H9 (cell line): ENCODE measurements around the gene SLC25A12. TPM values are rescaled to one million over a fixed set of nuclear protein-coding genes. Genes with fewer than 3 reads are reported as not detected.
A peak's percentile ranks its signal among the peaks of the same experiment; 100 is the strongest.

Source experiments
- DNase-seq: peaks from one replicate; pipeline ENCODE4 v3.0.0-alpha.2; 2017
- H2AFZ ChIP-seq: one replicate; pipeline ENCODE4 v1.6.1; 2013; ENCODE audit warnings: mild to moderate bottlenecking, low read length, control low read depth, moderate library complexity
- H2AK5ac ChIP-seq: 2 replicates; pipeline ENCODE4 v1.6.1; 2013; ENCODE audit warnings: low read length, control low read depth, mixed read lengths; ENCODE audit not compliant: insufficient read length
- H2BK120ac ChIP-seq: one replicate; pipeline ENCODE4 v1.6.1; 2013; ENCODE audit warnings: low read depth, mild to moderate bottlenecking, low read length, control low read depth, inconsistent platforms; ENCODE audit not compliant: poor library complexity, severe bottlenecking
- H2BK12ac ChIP-seq: 2 replicates; pipeline ENCODE4 v1.6.1; 2013; ENCODE audit warnings: low read length, control low read depth, mixed read lengths, low read depth; ENCODE audit not compliant: insufficient read length
- H2BK15ac ChIP-seq: 2 replicates; pipeline ENCODE4 v1.6.1; 2013; ENCODE audit warnings: low read depth, low read length, control low read depth
- H2BK20ac ChIP-seq: one replicate; pipeline ENCODE4 v1.6.1; 2013; ENCODE audit warnings: low read depth, mild to moderate bottlenecking, low read length, control low read depth, inconsistent platforms; ENCODE audit not compliant: poor library complexity, severe bottlenecking
- H2BK5ac ChIP-seq: 2 replicates; pipeline ENCODE4 v1.6.1; 2013; ENCODE audit warnings: low read length, control low read depth, mixed read lengths; ENCODE audit not compliant: insufficient read length
- H3K14ac ChIP-seq: 2 replicates; pipeline ENCODE4 v1.6.1; 2013; ENCODE audit warnings: low read length, control low read depth; ENCODE audit not compliant: insufficient read depth
- H3K18ac ChIP-seq: 2 replicates; pipeline ENCODE4 v1.6.1; 2013; ENCODE audit warnings: low read depth, mild to moderate bottlenecking, mixed read lengths, low read length, control low read depth; ENCODE audit not compliant: insufficient read length
- H3K23ac ChIP-seq: 2 replicates; pipeline ENCODE4 v1.6.1; 2013; ENCODE audit warnings: low read length, control low read depth, mixed read lengths, low read depth; ENCODE audit not compliant: insufficient read length
- H3K23me2 ChIP-seq: 2 replicates; pipeline ENCODE4 v1.6.1; 2013; ENCODE audit warnings: low read depth, mild to moderate bottlenecking, mixed read lengths, low read length, control low read depth; ENCODE audit not compliant: insufficient read length, poor library complexity, severe bottlenecking
- H3K27ac ChIP-seq: 2 replicates; pipeline ENCODE4 v1.5.1; 2013; ENCODE audit warnings: low read length, control low read depth, mixed read lengths, low read depth; ENCODE audit not compliant: insufficient read length
- H3K27me3 ChIP-seq: 2 replicates; pipeline ENCODE4 v1.6.1; 2013; ENCODE audit warnings: low read length, control low read depth, inconsistent platforms; ENCODE audit not compliant: insufficient read depth
- H3K4ac ChIP-seq: 2 replicates; pipeline ENCODE4 v1.6.1; 2013; ENCODE audit warnings: low read depth, mild to moderate bottlenecking, control low read depth, inconsistent platforms, low read length, moderate library complexity
- H3K4me1 ChIP-seq: 2 replicates; pipeline ENCODE4 v1.6.1; 2013; ENCODE audit warnings: low read length, control low read depth, inconsistent platforms; ENCODE audit not compliant: insufficient read depth
- H3K4me2 ChIP-seq: 2 replicates; pipeline ENCODE4 v1.6.1; 2013; ENCODE audit warnings: low read length, control low read depth, mixed read lengths; ENCODE audit not compliant: insufficient read length, insufficient read depth
- H3K56ac ChIP-seq: 2 replicates; pipeline ENCODE4 v1.6.1; 2013; ENCODE audit warnings: low read depth, mild to moderate bottlenecking, mixed read lengths, low read length, control low read depth; ENCODE audit not compliant: insufficient read length
- H3K79me1 ChIP-seq: 2 replicates; pipeline ENCODE4 v1.6.1; 2013; ENCODE audit warnings: low read depth, mild to moderate bottlenecking, moderate library complexity, low read length, control low read depth, inconsistent platforms; ENCODE audit not compliant: insufficient read depth, poor library complexity, severe bottlenecking
- H3K79me2 ChIP-seq: 2 replicates; pipeline ENCODE4 v1.6.1; 2013; ENCODE audit warnings: low read length, control low read depth, inconsistent platforms; ENCODE audit not compliant: insufficient read depth
- H3K9ac ChIP-seq: 2 replicates; pipeline ENCODE4 v1.6.1; 2013; ENCODE audit warnings: low read length, control low read depth, mixed read lengths; ENCODE audit not compliant: insufficient read length; ENCODE audit errors: extremely low read depth
- H3K9me3 ChIP-seq: one replicate; pipeline ENCODE4 v1.6.1; 2013; ENCODE audit warnings: low read depth, low read length, inconsistent platforms; ENCODE audit not compliant: control insufficient read depth
- H3T11ph ChIP-seq: one replicate; pipeline ENCODE4 v1.6.1; 2013; ENCODE audit warnings: mild to moderate bottlenecking, low read length, control low read depth, inconsistent platforms
- H4K20me1 ChIP-seq: one replicate; pipeline ENCODE4 v1.6.1; 2013; ENCODE audit not compliant: control insufficient read depth, insufficient read length, insufficient read depth
- H4K5ac ChIP-seq: 2 replicates; pipeline ENCODE4 v1.6.1; 2013; ENCODE audit warnings: low read depth, mild to moderate bottlenecking, mixed read lengths, low read length, control low read depth; ENCODE audit not compliant: insufficient read length
- H4K8ac ChIP-seq: replicated peaks from 2 replicates; pipeline ENCODE4 v1.6.1; 2013; ENCODE audit warnings: low read length, control low read depth, mixed read lengths, low read depth; ENCODE audit not compliant: insufficient read length
- H4K91ac ChIP-seq: 2 replicates; pipeline ENCODE4 v1.6.1; 2013; ENCODE audit warnings: low read depth, mild to moderate bottlenecking, moderate library complexity, mixed read lengths, low read length, control low read depth; ENCODE audit not compliant: insufficient read length
- H3K27ac Mint-ChIP-seq, 3 experiments: 2 replicates in 2 of 3; 3 replicates in 1 of 3; pipeline ENCODE4 v1.8.0; 2020 to 2021; ENCODE audit warnings: mixed read lengths in 3 of 3, mild to moderate bottlenecking in 1 of 3, moderate library complexity in 1 of 3
- H3K27me3 Mint-ChIP-seq: 2 replicates; pipeline ENCODE4 v1.8.0; 2021; ENCODE audit warnings: low read depth, mild to moderate bottlenecking, moderate library complexity, mixed read lengths
- H3K36me3 Mint-ChIP-seq, 3 experiments: 2 replicates in 2 of 3; 3 replicates in 1 of 3; pipeline ENCODE4 v1.8.0; 2020 to 2021; ENCODE audit warnings: low read depth in 3 of 3, mixed read lengths in 3 of 3; ENCODE audit not compliant: insufficient read depth in 1 of 3
- H3K4me1 Mint-ChIP-seq, 2 experiments: 2 replicates each; pipeline ENCODE4 v1.8.0; 2020; ENCODE audit warnings: mixed read lengths in 2 of 2
- H3K4me3 Mint-ChIP-seq, 2 experiments: 2 replicates in 1 of 2; 3 replicates in 1 of 2; pipeline ENCODE4 v1.8.0; 2020 to 2021; ENCODE audit warnings: mild to moderate bottlenecking in 2 of 2, mixed read lengths in 2 of 2, moderate library complexity in 1 of 2
- H3K9me3 Mint-ChIP-seq, 2 experiments: 2 replicates in 1 of 2; 3 replicates in 1 of 2; pipeline ENCODE4 v1.8.0; 2020; ENCODE audit warnings: mild to moderate bottlenecking in 2 of 2, mixed read lengths in 2 of 2, moderate library complexity in 1 of 2
- CTCF ChIP-seq: fragments of 200-600 bp; sonication (generic); conservative IDR thresholded peaks from 3 replicates; pipeline ENCODE4 v1.8.0; 2021; ENCODE audit warnings: antibody characterized with exemption, mild to moderate bottlenecking
- WGBS: extraction: QIAGEN DNeasy Blood & Tissue Kit; methylation state at CpG from one replicate; pipeline ENCODE4 v1.1.7; 2013; ENCODE audit warnings: missing lambda C conversion rate, low lambda C conversion rate, mixed read lengths; ENCODE audit not compliant: insufficient read length; ENCODE audit errors: extremely low coverage; 5-methylcytosine and 5-hydroxymethylcytosine counted together
- total RNA-seq: library from RNA; stranded (reverse); gene quantifications from 2 replicates; pipeline ENCODE4 v1.2.1, GENCODE V29; 2021

Gene SLC25A12
- total RNA-seq, 1 experiment from 2014 or later = 10.1 TPM

GRCh38 chr2:171864357-171864985, 29.6 kb downstream of the SLC25A12 start:
- no peaks in the 10 kb centered on the region for H3K79me2 ChIP-seq
- no peaks in the 10 kb centered on the region for H3K23me2 ChIP-seq
- H2BK5ac ChIP-seq = no peak overlapping the region
- H4K20me1 ChIP-seq = no peaks in the 10 kb centered on the region
- no peak overlapping the region for H2BK15ac ChIP-seq
- H3K27ac ChIP-seq = no peak overlapping the region
- no peaks in the 10 kb centered on the region for H3K9me3 ChIP-seq
- H3K4me2 ChIP-seq = no peak overlapping the region
- no peak overlapping the region for H4K91ac ChIP-seq
- peaks cover 14 to 16% of the 10 kb centered on the region in 2 experiments; a peak in 4 of 5 replicates for H3K9me3 Mint-ChIP-seq
- H2AFZ ChIP-seq = no peak overlapping the region
- no peaks in the 10 kb centered on the region; a peak in 1 of 4 replicates for H3K4me1 Mint-ChIP-seq
- no peak overlapping the region for H3K23ac ChIP-seq
- H3K27me3 ChIP-seq = no peaks in the 10 kb centered on the region
- no peak overlapping the region for H2BK120ac ChIP-seq
- no peak overlapping the region for H3T11ph ChIP-seq
- H3K79me1 ChIP-seq = no peaks in the 10 kb centered on the region
- no peak overlapping the region for H4K5ac ChIP-seq
- no CpG with 5 or more reads among the region's 5 CpGs for WGBS
- no peak overlapping the region for H2AK5ac ChIP-seq
- no peak overlapping the region for H3K4ac ChIP-seq
- DNase-seq = no peak
- peak overlapping the region in 1 of 3 experiments; percentile 8; a peak in 1 of 7 replicates for H3K27ac Mint-ChIP-seq
- TF ChIP-seq CTCF = no peak
- H3K18ac ChIP-seq = no peak overlapping the region
- peaks cover 18 to 20% (median 19%) of the 10 kb centered on the region in 3 experiments for H3K36me3 Mint-ChIP-seq
- no peak overlapping the region for H4K8ac ChIP-seq
- H3K9ac ChIP-seq = no peak overlapping the region
- no peak overlapping the region for H3K56ac ChIP-seq
- H3K14ac ChIP-seq = no peak overlapping the region
- H3K4me1 ChIP-seq = no peaks in the 10 kb centered on the region
- no peak overlapping the region for H3K4me3 Mint-ChIP-seq
- H2BK20ac ChIP-seq = no peak overlapping the region
- no peaks in the 10 kb centered on the region for H3K27me3 Mint-ChIP-seq
- no peak overlapping the region for H2BK12ac ChIP-seq
